HepG2 (cell line): Measurements from ENCODE around the gene WDCP. TPM values are rescaled to one million over a fixed set of nuclear protein-coding genes. Genes with fewer than 3 reads are reported as not detected.

ENCODE experiments used
- ARNT ChIP-seq: fragments of 450-650 bp; IDR thresholded peaks from 2 replicates; pipeline ENCODE4 v1.6.1; 2017
- CHD4 ChIP-seq: fragments of 200-600 bp; sonication (generic); IDR thresholded peaks from 2 replicates; pipeline ENCODE4 v1.7.0; 2017; ENCODE audit warnings: mild to moderate bottlenecking, low read length, borderline replicate concordance
- CREB1 ChIP-seq, 2 experiments: fragments of 450-650 bp in 1 of 2; IDR thresholded peaks; 2 replicates each; pipeline ENCODE4 v1.6.1; 2016 to 2017; ENCODE audit warnings: control low read depth in 1 of 2, mild to moderate bottlenecking in 1 of 2, missing compliant biosample characterization in 1 of 2, missing genetic modification characterization in 1 of 2
- NR2F1 ChIP-seq, 2 experiments: fragments of 450-650 bp in 1 of 2; formaldehyde crosslinking in 1 of 2; IDR thresholded peaks; 2 replicates each; pipeline versions ENCODE4 v1.5.0 to v1.6.1; 2016 to 2020; ENCODE audit warnings: mild to moderate bottlenecking in 1 of 2, missing compliant biosample characterization in 1 of 2, missing genetic modification reagents in 1 of 2, moderate library complexity in 1 of 2
- NR2F6 ChIP-seq, 2 experiments: IDR thresholded peaks; 2 replicates each; pipeline ENCODE4 v1.6.1; 2016; ENCODE audit warnings: antibody characterized with exemption in 1 of 2, mild to moderate bottlenecking in 1 of 2
- PHF5A ChIP-seq: IDR thresholded peaks from one replicate; pipeline ENCODE4 v1.6.1; 2018; ENCODE audit warnings: low read depth, missing genetic modification reagents; ENCODE audit not compliant: unreplicated experiment
- POLR2AphosphoS5 ChIP-seq: IDR thresholded peaks from 2 replicates; pipeline ENCODE4 v1.6.1; 2012; ENCODE audit warnings: low read depth, low read length
- PPARG ChIP-seq: conservative IDR thresholded peaks from 2 replicates; pipeline ENCODE4 v1.6.1; 2016; ENCODE audit warnings: missing biosample characterization, missing genetic modification reagents
- SOX6 ChIP-seq, 2 experiments: fragments of 450-650 bp in 1 of 2; sonication (generic) in 1 of 2; formaldehyde crosslinking in 1 of 2; IDR thresholded peaks; 2 replicates each; pipeline versions ENCODE4 v1.4.0 to v1.6.1; 2017 to 2020; ENCODE audit warnings: antibody characterized with exemption in 1 of 2, mild to moderate bottlenecking in 1 of 2, missing genetic modification reagents in 1 of 2
- YEATS4 ChIP-seq: sonication (generic); formaldehyde crosslinking; IDR thresholded peaks from 2 replicates; pipeline ENCODE4 v1.4.0; 2020; ENCODE audit warnings: missing genetic modification reagents, borderline replicate concordance
- ZNF263 ChIP-seq: sonication (generic); formaldehyde crosslinking; IDR thresholded peaks from 2 replicates; pipeline ENCODE4 v1.4.0; 2020; ENCODE audit warnings: missing genetic modification reagents
- ZNF33A ChIP-seq: sonication (generic); formaldehyde crosslinking; IDR thresholded peaks from 2 replicates; pipeline ENCODE4 v1.5.1; 2020; ENCODE audit warnings: missing genetic modification reagents, mild to moderate bottlenecking, moderate library complexity, borderline replicate concordance
- ZNF383 ChIP-seq: sonication (generic); formaldehyde crosslinking; IDR thresholded peaks from 2 replicates; pipeline ENCODE4 v1.4.0; 2020; ENCODE audit warnings: missing genetic modification reagents, mild to moderate bottlenecking, borderline replicate concordance
- ZNF75D ChIP-seq: sonication (generic); formaldehyde crosslinking; IDR thresholded peaks from 2 replicates; pipeline ENCODE4 v1.8.1; 2023; ENCODE audit warnings: missing genetic modification reagents, mild to moderate bottlenecking, borderline replicate concordance
- polyA plus RNA-seq, 8 experiments: library from polyadenylated mRNA; depleted of rRNA in 3 of 8; stranded (reverse) in 7 of 8; unstranded in 1 of 8; fragments of >200 nt; fragmentation: Illumina TruSeq in 4 of 8; extraction: Trizol in 4 of 8; gene quantifications; 2 replicates each; pipeline versions ENCODE4 v1.2.1 to v1.2.3, GENCODE V29; 2011 to 2016; ENCODE audit warnings: low read depth in 4 of 8, missing spikeins in 1 of 8, mixed read lengths in 1 of 8; ENCODE audit not compliant: insufficient read depth in 1 of 8
- total RNA-seq, 5 experiments: library from RNA; depleted of rRNA; stranded (reverse); fragments of >200 nt; fragmentation: Illumina TruSeq; extraction: Trizol; gene quantifications; 2 replicates each; pipeline ENCODE4 v1.2.3, GENCODE V29; 2016; ENCODE audit warnings: low read depth in 1 of 5
- TF ChIP-seq, protein P1 (sequence below): sonication (generic); formaldehyde crosslinking; conservative IDR thresholded peaks from 2 replicates; pipeline ENCODE4 v1.4.0; 2020; ENCODE audit warnings: missing genetic modification reagents
- TF ChIP-seq, protein P2 (sequence below): sonication (generic); formaldehyde crosslinking; IDR thresholded peaks from 2 replicates; pipeline ENCODE4 v1.4.0; 2020; ENCODE audit warnings: missing genetic modification reagents, borderline replicate concordance
- TF ChIP-seq, protein P3 (sequence below): sonication (generic); formaldehyde crosslinking; IDR thresholded peaks from 2 replicates; pipeline ENCODE4 v1.4.0; 2020; ENCODE audit warnings: missing genetic modification reagents
- TF ChIP-seq, protein P4 (sequence below): IDR thresholded peaks from 2 replicates; pipeline ENCODE4 v1.6.1; 2012; ENCODE audit warnings: low read depth, low read length, improper control_type of control experiment
- TF ChIP-seq, protein P5 (sequence below), 2 experiments: sonication (generic) in 1 of 2; formaldehyde crosslinking in 1 of 2; IDR thresholded peaks; 2 replicates each; pipeline versions ENCODE4 v1.5.1 to v1.6.1; 2011 to 2020; ENCODE audit warnings: borderline replicate concordance in 1 of 2, low read depth in 1 of 2, low read length in 1 of 2, mild to moderate bottlenecking in 1 of 2, missing genetic modification reagents in 1 of 2, moderate library complexity in 1 of 2
- TF ChIP-seq, protein P6 (sequence below): sonication (generic); formaldehyde crosslinking; IDR thresholded peaks from 2 replicates; pipeline ENCODE4 v1.5.0; 2020; ENCODE audit warnings: missing genetic modification reagents, mild to moderate bottlenecking, borderline replicate concordance

Gene WDCP
- total and polyA plus RNA-seq, 2 of the 13 experiments (the other 11 are each of a cell fraction or from before 2014, with no cell fraction given), result 17.4 to 22.6 TPM

DNA sequence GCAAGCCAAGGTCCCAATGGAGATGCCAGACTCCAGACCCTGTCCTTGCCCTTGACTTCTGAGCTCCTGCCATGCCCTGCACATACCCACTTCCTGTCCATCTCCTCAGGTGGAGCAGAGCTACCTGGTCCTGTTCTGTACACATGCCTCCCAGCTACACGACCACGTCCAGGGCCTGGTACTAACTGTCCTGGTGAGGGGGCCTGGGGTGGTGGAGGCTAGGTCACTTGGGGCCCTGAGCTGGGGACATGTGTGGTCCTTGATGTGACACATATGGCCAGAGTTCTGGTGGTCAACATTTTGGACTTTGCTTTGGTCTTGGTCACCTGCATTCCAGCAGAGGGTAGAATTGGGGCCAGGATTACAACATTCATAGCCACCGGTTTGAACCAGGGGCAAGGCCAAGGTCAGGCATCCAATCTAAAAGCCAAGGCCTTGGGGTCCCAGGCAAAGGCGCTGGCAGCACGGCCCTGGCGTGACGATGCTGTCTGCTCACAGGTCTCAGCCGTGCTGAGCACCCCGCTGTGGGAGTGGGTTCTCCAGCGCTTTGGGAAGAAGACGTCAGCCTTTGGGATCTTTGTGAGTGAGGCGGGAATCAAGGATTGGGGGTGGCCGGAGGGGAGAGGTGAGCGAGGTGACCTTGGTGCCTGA, 24.7 kb downstream of the WDCP start (continued):
- peak; percentile 89 to 91 for TF ChIP-seq NR2F1 (CRISPR knock-in tag; IDR thresholded peaks at IDR 0.05)
- TF ChIP-seq NR2F6 (IDR thresholded peaks at IDR 0.05), result peak; percentile 87
- peak; percentile 94 for TF ChIP-seq NR2F6 (CRISPR knock-in tag; IDR thresholded peaks at IDR 0.05)
- TF ChIP-seq, protein P1, sequence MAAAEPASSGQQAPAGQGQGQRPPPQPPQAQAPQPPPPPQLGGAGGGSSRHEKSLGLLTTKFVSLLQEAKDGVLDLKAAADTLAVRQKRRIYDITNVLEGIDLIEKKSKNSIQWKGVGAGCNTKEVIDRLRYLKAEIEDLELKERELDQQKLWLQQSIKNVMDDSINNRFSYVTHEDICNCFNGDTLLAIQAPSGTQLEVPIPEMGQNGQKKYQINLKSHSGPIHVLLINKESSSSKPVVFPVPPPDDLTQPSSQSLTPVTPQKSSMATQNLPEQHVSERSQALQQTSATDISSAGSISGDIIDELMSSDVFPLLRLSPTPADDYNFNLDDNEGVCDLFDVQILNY (CRISPR knock-in tag), result no peak
- TF ChIP-seq ZNF383, result no peak
- TF ChIP-seq, protein P2, sequence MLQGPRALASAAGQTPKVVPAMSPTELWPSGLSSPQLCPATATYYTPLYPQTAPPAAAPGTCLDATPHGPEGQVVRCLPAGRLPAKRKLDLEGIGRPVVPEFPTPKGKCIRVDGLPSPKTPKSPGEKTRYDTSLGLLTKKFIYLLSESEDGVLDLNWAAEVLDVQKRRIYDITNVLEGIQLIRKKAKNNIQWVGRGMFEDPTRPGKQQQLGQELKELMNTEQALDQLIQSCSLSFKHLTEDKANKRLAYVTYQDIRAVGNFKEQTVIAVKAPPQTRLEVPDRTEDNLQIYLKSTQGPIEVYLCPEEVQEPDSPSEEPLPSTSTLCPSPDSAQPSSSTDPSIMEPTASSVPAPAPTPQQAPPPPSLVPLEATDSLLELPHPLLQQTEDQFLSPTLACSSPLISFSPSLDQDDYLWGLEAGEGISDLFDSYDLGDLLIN (CRISPR knock-in tag), result no peak
- TF ChIP-seq, protein P3, sequence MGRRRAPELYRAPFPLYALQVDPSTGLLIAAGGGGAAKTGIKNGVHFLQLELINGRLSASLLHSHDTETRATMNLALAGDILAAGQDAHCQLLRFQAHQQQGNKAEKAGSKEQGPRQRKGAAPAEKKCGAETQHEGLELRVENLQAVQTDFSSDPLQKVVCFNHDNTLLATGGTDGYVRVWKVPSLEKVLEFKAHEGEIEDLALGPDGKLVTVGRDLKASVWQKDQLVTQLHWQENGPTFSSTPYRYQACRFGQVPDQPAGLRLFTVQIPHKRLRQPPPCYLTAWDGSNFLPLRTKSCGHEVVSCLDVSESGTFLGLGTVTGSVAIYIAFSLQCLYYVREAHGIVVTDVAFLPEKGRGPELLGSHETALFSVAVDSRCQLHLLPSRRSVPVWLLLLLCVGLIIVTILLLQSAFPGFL (CRISPR knock-in tag), result no peak
- no peak for TF ChIP-seq ZNF263
- TF ChIP-seq, protein P4, sequence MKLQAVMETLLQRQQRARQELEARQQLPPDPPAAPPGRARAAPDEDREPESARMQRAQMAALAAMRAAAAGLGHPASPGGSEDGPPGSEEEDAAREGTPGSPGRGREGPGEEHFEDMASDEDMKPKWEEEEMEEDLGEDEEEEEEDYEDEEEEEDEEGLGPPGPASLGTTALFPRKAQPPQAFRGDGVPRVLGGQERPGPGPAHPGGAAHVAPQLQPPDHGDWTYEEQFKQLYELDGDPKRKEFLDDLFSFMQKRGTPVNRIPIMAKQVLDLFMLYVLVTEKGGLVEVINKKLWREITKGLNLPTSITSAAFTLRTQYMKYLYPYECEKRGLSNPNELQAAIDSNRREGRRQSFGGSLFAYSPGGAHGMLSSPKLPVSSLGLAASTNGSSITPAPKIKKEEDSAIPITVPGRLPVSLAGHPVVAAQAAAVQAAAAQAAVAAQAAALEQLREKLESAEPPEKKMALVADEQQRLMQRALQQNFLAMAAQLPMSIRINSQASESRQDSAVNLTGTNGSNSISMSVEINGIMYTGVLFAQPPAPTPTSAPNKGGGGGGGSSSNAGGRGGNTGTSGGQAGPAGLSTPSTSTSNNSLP, result peak; percentile 8; the same call in 1 of the 2 replicates
- 0 out of 2 replicates have a peak, but pooled peaks have one; percentile 39 for TF ChIP-seq PPARG (CRISPR knock-in tag)
- no peak for TF ChIP-seq ZNF33A (CRISPR knock-in tag)
- TF ChIP-seq, protein P5, sequence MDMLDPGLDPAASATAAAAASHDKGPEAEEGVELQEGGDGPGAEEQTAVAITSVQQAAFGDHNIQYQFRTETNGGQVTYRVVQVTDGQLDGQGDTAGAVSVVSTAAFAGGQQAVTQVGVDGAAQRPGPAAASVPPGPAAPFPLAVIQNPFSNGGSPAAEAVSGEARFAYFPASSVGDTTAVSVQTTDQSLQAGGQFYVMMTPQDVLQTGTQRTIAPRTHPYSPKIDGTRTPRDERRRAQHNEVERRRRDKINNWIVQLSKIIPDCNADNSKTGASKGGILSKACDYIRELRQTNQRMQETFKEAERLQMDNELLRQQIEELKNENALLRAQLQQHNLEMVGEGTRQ (IDR thresholded peaks at IDR 0.05; ENCODE audit: low read depth, low read length), result no peak
- TF ChIP-seq, protein P5 (CRISPR knock-in tag; IDR thresholded peaks at IDR 0.05; ENCODE audit: borderline replicate concordance), result no peak
- peak; percentile 14; the same call in 1 of the 2 replicates for TF ChIP-seq CREB1 (IDR thresholded peaks at IDR 0.05)
- TF ChIP-seq CREB1 (CRISPR knock-in tag; IDR thresholded peaks at IDR 0.05), result no peak
- no peak for TF ChIP-seq ARNT
- TF ChIP-seq POLR2AphosphoS5, result no peak
- no peak for TF ChIP-seq SOX6 (IDR thresholded peaks at IDR 0.05)
- peak; percentile 94 for TF ChIP-seq SOX6 (CRISPR knock-in tag; IDR thresholded peaks at IDR 0.05)
- TF ChIP-seq CHD4, result no peak
- peak; percentile 53 for TF ChIP-seq PHF5A (CRISPR knock-in tag)
- 0 out of 2 replicates have a peak, but pooled peaks have one; percentile 18 for TF ChIP-seq YEATS4
- TF ChIP-seq, protein P6, sequence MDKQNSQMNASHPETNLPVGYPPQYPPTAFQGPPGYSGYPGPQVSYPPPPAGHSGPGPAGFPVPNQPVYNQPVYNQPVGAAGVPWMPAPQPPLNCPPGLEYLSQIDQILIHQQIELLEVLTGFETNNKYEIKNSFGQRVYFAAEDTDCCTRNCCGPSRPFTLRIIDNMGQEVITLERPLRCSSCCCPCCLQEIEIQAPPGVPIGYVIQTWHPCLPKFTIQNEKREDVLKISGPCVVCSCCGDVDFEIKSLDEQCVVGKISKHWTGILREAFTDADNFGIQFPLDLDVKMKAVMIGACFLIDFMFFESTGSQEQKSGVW (CRISPR knock-in tag), result no peak
- TF ChIP-seq ZNF75D (CRISPR knock-in tag), result no peak
